ENCODE data around the gene CARMIL3.
"Not testable (repeated sequence)": the region's sequence is repeated elsewhere in the genome, so short reads cannot be mapped to it uniquely, and the experiment has no call there.

- TF ChIP-seq CTCF (conservative IDR thresholded peaks at IDR 0.05; ENCODE audit: low read length); EZH2phosphoT487 (IDR thresholded peaks at IDR 0.05; ENCODE audit: borderline replicate concordance, low read depth, low read length): not testable (repeated sequence)
Observed at GRCh38 chr14:24035769-24036168, 16.0 kb upstream of the CARMIL3 start.

Data from OCI-LY7 (cell line).